RPMI7951 (cell line): Measurements from ENCODE around the gene PYY. TPM values are rescaled to one million over a fixed set of nuclear protein-coding genes. Genes with fewer than 3 reads are reported as not detected.
A peak's percentile ranks its signal among the peaks of the same experiment; 100 is the strongest.

Source experiments
- DNase-seq: peaks from one replicate; pipeline ENCODE4 v3.0.0-alpha.2; 2012; ENCODE audit warnings: low read depth
- total RNA-seq: library from RNA; depleted of rRNA; stranded (reverse); fragments of >200 nt; shearing (Covaris generic); gene quantifications from 2 replicates; pipeline ENCODE4 v1.2.3, GENCODE V29; 2014; rRNA removed

Gene PYY
- total RNA-seq, 1 experiment from 2014 or later = not detected

DNA sequence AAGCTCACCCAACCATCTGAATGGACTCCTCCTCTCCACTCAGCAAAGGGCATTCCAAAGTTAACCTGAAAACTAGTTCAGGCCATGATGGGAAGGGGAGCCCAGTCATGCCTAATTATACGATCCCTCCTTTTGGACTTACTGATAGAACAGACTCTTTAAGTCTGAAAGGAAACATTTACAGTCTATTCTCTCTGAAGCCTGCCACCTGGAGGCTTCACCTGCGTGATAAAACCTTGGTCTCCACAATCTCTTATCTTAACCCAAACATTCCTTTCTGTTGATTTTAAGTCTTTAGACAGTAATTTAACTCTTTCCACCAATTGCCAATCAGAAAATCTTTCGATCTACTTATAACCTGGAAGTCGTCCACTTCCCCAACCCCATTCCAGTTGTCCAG lies 37.4 kb downstream of the PYY start:
- DNase-seq = no peak

DNA sequence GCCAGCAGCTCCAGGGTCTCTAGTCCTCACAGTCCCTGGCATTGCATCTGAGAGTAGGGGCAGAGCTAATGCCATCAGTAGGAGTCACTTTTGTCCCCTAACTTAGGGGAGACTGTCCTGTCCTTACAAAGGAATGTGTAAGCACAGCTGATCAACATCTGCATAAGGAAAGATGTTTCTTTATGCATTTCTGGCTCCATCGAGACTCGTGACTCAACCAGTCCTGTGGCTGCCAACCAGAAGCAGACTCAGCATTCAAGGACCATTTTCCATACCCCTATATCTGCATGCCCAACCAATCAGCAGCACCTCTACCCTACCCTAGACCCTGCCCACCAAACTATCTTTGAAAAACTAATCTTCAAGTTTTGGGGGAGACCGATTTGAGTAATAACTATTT lies 38.2 kb downstream of the PYY start:
- DNase-seq = no peak

DNA sequence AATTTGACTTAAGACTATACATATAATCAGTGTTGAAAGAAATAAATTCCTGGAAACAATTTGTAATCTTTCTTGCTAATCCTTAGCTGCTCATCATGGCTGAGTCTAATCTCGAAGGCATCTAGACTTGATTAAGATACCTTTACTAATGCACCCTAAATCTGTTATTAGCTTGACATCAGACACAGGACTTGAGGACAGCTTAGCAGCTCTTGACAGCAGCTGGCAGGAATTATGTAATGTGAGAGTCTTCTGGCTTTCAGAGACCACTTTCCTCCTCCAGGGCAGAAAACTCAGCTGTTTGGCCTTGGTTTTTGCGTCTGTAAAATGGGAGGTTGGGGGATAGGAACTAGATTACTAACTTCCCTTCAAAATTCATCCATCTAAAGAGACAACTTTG lies 39.3 kb downstream of the PYY start:
- no peak for DNase-seq

DNA sequence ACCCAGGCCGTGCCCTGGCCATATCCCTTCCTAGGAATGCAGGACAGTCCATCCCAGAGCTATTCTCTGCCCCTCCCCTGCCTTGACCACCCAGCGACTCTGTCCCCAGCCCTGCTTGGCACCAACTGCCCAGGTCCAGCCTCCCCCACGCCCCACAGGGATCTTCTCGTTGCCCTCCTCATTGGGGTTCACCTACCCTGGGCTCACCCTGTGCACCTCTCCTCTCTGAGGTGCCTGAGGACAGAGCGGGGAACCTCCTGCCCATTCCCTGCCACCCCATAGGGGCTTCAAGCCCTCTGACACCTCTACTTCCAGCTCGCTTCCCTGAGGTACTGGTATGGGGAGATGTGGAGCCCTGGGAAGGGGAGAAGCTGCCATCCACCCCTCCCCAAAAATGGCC lies 40.2 kb downstream of the PYY start:
- no peak for DNase-seq

DNA sequence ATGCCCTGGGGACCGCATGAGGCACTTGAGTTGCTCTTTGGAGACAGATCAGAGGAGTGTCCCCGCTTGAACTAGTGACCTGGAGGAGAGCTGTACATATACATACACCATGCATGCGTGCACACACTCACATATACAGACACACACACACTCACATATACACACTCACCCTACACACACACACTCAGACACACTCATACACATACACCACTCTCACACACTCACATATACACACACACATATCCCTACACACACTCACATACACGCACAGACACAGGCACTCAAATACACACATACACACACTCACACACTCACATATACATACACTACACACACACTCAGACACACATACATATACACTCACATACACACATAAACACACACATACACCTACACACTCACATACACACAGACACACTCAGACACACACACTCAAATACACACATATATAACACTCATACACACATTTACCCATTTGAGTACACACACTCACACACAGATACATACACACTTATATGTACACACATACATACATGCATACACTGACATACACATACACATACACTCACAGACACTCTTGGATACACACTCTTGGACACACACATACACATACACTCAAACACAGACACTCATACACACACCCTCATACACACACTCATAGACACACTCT lies 41.0 kb downstream of the PYY start:
- no peak for DNase-seq

DNA sequence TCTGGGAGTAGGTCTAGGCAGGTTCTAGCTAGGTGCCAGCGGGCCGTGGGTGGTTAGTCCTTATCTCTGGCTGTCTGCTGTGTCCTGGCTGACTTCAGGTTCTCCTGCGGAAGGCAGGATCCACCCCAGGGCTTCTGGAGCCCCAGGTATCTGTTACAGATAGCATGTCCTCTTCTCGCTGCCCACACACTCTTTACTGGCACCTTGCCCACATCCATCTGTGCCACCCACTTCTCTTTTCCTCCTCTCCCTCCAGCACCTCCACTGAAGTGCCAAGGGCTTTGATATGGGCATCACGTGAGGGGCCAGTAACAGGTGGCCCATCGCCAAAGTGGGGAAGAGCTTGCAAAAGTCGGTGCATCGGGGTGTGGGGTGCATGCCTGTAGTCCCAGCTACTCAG lies 41.8 kb downstream of the PYY start:
- no peak for DNase-seq

DNA sequence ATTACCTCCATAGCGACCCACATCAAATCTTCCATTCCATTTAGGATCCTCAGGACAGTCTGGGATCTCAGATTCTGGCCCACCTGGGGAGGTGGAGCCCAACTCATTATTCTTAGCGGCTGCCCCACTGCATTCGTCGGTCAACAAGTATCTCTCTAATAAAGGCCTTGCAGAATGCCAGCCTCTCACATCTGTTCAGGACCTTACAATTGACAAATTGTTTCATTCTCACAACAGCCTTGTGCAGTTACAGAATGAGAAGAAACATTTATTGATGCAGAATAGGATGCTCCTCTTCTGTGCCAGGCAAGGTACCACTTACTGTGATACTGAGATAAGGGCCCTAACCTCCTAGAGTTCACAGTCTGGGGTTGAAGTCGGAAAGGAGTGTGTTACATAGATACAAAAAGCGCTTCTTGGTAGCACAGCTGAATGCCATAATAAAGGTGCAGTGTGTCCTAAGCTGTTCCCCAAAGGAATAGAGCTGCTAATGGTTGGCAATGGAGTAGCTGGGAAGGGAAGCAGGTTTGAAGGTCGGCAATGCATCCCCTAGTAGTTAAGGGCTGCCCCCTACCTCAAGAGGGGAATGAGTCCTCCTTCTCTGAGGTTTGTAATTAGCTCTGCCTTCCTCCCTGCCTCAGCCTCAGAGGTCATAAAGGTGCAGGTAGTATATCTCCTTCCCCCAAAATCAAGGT lies 44.1 kb downstream of the PYY start:
- DNase-seq = no peak

DNA sequence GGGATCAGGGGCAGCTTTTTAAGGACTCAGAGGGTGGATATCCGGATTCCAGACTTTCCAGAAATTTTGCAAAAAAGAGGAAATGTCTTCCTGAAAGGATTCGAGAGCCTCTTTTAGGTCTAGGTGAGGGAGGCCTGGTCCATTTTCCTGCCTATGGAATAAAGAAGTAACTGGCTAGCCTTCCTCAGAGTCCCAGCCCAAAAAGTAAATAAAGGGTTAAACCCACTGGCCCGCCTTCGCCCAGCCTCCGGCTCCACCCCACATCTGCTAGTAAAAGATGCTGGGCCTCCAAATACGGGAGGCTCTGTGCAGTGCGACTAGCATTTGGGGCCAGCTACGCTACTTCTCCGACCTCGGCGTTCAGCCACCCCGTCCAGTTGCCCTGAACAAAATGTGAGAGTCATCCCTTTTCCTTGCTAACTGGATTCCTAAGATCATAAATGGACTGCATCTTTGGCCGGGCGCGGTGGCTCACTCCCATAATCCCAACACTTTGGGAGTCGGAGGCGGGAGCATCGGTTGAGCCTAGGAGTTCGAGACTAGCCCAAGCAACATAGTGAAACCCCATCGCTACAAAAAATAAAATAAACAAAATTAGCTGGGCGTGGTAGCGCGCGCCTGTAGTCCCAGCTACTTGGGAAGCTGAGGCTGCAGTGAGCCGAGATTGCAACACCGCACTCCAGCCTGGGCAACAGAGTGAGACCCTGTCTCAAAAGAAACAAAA lies 45.6 kb downstream of the PYY start:
- DNase-seq = peak; percentile 66

DNA sequence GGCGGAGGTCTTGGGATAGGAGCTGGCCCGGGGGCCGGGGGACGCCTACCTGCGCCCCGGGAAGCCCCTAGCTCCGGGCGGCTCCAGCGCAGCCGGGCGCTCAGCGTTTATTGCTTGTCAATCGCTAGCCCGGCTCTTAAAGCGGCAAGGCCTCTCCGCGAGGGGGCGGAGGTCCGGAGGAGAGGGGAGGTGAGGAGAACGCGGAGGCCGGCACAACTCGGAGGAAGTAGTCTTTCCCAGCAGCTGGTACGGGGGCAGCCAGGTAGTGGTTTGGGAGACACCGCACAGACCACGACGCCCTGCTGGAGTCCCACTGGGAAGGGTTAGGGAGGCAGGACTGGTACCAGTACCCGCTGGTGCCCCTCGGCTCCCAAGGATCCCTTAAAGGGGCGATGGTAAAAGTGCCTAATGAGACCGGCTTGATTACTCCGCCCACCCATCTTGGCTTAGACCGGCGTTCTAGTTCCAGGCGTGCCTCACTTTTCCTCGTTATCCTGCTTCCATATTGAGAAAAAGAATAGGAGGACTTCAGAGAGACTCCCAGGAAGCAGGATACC lies 46.2 kb downstream of the PYY start, which contains the start of gene MPP2:
Gene MPP2, minus strand, starts transcription at position 112 of the 557 bp plus-strand sequence. CDS start 3,076 bp downstream, outside the sequence.
- peak; percentile 57 for DNase-seq

DNA sequence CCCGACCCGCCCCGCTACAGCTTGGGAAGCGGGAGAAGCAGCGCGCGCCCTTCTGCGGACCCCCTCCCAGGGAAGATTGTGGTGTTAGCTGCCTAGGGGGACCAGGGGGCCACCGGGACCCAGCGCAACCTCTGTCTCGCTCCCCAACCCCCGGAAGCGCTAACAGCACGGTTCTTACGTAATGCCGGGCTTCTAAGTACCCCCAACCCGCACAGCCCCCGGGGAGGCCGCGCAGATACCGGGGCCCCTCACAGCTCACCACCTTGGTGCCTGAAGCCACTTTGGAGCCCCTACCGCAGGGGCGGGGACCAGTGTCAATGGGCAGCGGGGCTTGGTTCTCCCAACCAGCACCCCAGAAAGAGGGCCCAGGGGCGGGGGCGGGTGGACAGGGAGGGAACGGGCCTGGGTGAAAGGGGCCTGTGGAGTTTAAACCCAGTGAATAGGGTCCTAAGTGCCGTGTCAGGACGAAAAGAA lies 46.8 kb downstream of the PYY start:
- DNase-seq = no peak

DNA sequence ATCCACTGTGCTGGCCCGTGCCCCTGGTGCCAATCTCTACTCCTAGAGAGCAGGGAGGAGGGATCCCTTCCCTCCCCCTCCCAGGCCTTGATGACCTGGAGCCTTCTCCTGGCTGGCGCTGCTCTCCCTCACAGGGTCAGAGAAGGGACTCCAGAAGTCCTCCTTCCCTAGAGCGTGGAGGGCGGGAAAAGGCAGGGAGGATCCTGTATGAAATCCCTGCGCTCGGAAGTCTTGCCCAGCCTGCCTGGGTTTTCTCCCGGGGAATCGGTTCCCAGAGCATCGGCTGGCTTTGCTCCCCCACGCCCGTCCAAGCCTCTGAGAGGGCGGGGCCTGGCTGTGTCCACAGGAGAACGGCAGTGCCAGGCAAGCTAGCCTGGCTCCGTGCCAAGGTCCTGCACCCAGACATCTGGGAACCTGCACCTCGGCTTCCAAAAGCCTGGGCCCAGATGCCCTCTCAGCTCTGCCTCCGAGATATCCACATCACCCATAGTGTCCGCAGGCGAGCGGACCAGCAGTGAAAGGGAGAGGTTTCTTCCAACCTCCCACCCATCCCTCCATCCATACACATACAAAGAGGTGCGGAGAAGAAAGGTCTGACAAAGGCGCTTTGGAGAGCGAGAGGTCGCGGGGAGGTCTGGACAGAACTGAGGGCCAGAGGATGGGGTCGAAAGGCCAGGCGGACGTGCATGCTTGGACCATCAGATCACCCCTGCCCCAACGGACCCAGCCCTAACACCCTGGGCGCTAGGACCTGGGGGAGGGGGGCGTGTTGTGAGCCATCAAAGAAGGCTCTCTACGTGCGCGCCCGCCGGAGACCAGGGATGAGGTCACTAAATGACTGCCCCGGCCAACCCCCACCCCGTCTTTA lies 47.5 kb downstream of the PYY start:
- peak; percentile 40 for DNase-seq

DNA sequence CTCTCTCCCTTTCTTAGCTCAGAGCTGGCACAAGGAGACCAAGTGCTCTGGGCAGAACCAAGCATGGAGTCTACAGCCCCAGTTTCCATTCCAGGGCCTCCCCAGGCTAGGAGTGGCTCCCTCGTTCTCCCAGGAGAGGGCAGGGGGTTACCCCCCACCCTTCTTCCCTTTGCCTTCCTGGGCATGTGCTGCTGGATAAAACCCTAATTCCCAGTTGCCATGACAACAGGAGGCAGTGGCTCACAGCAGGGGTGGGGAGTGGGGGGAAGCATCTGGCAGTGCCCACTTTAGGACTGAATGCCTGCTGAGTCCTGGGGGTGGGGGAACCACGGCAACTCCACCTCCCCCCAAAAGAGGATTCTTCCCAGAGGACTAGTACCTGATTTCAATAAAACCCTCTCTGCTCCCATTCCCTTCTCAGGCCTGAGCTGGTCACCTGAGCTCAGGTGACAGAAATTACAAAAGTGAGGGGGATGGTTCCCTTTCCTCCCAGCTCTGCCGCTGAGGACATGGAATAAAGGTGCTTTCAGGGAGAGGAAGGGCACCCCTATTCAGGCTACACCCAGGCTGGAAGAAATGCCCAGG lies 48.2 kb downstream of the PYY start:
- no peak for DNase-seq

Other genes starting within 250 kb of the PYY start
- not detected in 2 replicates for gene SOST, start 195.1 kb downstream of the PYY start, total RNA-seq
- gene DUSP3, start 175.0 kb downstream of the PYY start, total RNA-seq = 32.3 and 32.4 TPM in 2 replicates
- gene CFAP97D1, start 173.5 kb downstream of the PYY start, total RNA-seq = not detected in 2 replicates
- 4.9 and 6.1 TPM in 2 replicates for gene MPP3, start 120.8 kb downstream of the PYY start, total RNA-seq
- gene CD300LG, start 106.8 kb downstream of the PYY start, total RNA-seq = not detected in 2 replicates
- 0.78 and 0.96 TPM in 2 replicates for gene MPP2, start 46.4 kb downstream of the PYY start, total RNA-seq
- not detected in 2 replicates for gene PPY, start 11.5 kb downstream of the PYY start, total RNA-seq
- gene NAGS, start 50.7 kb upstream of the PYY start, total RNA-seq = 1.8 and 3.3 TPM in 2 replicates
- 46.8 and 48.3 TPM in 2 replicates for gene TMEM101, start 61.0 kb upstream of the PYY start, total RNA-seq
- gene LSM12, start 112.7 kb upstream of the PYY start, total RNA-seq = 29.2 and 30.9 TPM in 2 replicates
- 18.2 and 22.9 TPM in 2 replicates for gene G6PC3, start 116.8 kb upstream of the PYY start, total RNA-seq
- gene HDAC5, start 169.7 kb upstream of the PYY start, total RNA-seq = 14.3 and 19.9 TPM in 2 replicates
- 7.3 and 9.9 TPM in 2 replicates for gene HROB, start 188.0 kb upstream of the PYY start, total RNA-seq
- gene ASB16, start 216.8 kb upstream of the PYY start, total RNA-seq = not detected in 2 replicates
- gene TMUB2, start 233.0 kb upstream of the PYY start, total RNA-seq = 19.4 and 25.0 TPM in 2 replicates
- 19.5 and 27.1 TPM in 2 replicates for gene ATXN7L3, start 245.9 kb upstream of the PYY start, total RNA-seq